ENCODE measurements around the gene LANCL2.
"Not testable (repeated sequence)": the region's sequence is repeated elsewhere in the genome, so short reads cannot be mapped to it uniquely, and the experiment has no call there.

Gene LANCL2

GRCh38 chr7:55471594-55471993, 106.5 kb downstream of the LANCL2 start:
- not testable (repeated sequence) for DNase-seq (ENCODE audit: low spot score)

- DNase-seq (ENCODE audit: low spot score) = not testable (repeated sequence)
Observed at GRCh38 chr7:55472406-55472805, 107.3 kb downstream of the LANCL2 start.

- no peak for DNase-seq (ENCODE audit: low spot score)
Observed at GRCh38 chr7:55472928-55473725, 108.0 kb downstream of the LANCL2 start.

GRCh38 chr7:55473932-55474331, 108.8 kb downstream of the LANCL2 start:
- no peak for DNase-seq (ENCODE audit: low spot score)

- DNase-seq (ENCODE audit: low spot score) = no peak
Observed at GRCh38 chr7:55474944-55475854, 110.1 kb downstream of the LANCL2 start.

- DNase-seq (ENCODE audit: low spot score) = peak; percentile 61
Observed at GRCh38 chr7:55475855-55476803, 111.0 kb downstream of the LANCL2 start.

- no peak for DNase-seq (ENCODE audit: low spot score)
Observed at GRCh38 chr7:55476852-55477780, 112.0 kb downstream of the LANCL2 start.

GRCh38 chr7:55477781-55478374, 112.7 kb downstream of the LANCL2 start:
- no peak for DNase-seq (ENCODE audit: low spot score)

- no peak for DNase-seq (ENCODE audit: low spot score)
Observed at GRCh38 chr7:55478700-55479099, 113.6 kb downstream of the LANCL2 start.

GRCh38 chr7:55481155-55481554, 116.0 kb downstream of the LANCL2 start:
- DNase-seq (ENCODE audit: low spot score) = no peak

- DNase-seq (ENCODE audit: low spot score) = no peak
Observed at GRCh38 chr7:55483046-55483445, 117.9 kb downstream of the LANCL2 start.
